ENCODE results near the gene AP3D1.

DNA sequence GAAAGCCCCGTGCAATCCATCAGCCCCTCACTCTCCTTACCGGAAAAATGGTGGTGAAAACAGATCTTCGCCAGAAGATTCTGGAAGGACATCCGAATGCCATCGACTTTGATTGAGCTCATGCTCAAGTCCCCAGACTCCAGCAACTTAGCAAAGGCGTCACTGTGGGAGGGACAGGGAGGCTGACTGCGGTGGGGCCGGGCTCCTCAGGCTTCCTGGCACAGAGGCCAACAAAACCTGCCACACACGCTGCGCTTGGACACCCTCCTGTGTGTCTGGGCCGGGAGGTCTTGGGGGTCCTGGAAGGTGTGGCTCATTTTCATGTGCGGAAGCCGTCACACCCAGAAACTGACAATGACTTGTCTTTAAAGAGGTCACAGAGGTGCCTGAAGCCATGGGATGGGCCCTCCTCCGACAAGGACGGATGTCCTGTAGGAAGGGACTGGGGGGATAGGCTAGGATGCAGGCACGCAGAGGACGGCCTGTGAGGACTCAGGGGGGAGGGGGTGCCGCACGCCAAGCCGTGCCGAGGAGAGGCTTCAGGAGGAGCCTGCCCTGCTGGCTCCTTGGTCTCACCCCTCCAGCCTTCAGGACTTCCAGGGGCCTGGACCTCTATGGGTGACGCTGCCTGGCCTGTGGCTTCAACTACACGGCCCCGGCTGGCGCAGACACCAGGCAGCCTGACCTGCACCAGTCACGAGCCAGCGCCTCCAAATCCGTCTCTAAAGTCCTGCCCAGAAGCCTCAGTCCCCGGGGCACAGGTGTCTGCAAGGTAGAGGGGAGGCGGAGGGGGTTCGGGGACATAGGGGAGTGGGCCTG, 42.1 kb downstream of the AP3D1 start:
- no peak for TF ChIP-seq RXRA (IDR thresholded peaks at IDR 0.05)
- TF ChIP-seq, protein P1, sequence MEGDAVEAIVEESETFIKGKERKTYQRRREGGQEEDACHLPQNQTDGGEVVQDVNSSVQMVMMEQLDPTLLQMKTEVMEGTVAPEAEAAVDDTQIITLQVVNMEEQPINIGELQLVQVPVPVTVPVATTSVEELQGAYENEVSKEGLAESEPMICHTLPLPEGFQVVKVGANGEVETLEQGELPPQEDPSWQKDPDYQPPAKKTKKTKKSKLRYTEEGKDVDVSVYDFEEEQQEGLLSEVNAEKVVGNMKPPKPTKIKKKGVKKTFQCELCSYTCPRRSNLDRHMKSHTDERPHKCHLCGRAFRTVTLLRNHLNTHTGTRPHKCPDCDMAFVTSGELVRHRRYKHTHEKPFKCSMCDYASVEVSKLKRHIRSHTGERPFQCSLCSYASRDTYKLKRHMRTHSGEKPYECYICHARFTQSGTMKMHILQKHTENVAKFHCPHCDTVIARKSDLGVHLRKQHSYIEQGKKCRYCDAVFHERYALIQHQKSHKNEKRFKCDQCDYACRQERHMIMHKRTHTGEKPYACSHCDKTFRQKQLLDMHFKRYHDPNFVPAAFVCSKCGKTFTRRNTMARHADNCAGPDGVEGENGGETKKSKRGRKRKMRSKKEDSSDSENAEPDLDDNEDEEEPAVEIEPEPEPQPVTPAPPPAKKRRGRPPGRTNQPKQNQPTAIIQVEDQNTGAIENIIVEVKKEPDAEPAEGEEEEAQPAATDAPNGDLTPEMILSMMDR (IDR thresholded peaks at IDR 0.05; ENCODE audit: low read depth, low read length, missing input control), result no peak
- TF ChIP-seq, protein P2, sequence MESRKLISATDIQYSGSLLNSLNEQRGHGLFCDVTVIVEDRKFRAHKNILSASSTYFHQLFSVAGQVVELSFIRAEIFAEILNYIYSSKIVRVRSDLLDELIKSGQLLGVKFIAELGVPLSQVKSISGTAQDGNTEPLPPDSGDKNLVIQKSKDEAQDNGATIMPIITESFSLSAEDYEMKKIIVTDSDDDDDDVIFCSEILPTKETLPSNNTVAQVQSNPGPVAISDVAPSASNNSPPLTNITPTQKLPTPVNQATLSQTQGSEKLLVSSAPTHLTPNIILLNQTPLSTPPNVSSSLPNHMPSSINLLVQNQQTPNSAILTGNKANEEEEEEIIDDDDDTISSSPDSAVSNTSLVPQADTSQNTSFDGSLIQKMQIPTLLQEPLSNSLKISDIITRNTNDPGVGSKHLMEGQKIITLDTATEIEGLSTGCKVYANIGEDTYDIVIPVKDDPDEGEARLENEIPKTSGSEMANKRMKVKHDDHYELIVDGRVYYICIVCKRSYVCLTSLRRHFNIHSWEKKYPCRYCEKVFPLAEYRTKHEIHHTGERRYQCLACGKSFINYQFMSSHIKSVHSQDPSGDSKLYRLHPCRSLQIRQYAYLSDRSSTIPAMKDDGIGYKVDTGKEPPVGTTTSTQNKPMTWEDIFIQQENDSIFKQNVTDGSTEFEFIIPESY (IDR thresholded peaks at IDR 0.05), result no peak
- no peak for TF ChIP-seq GABPA (IDR thresholded peaks at IDR 0.05 in 1 of 2, conservative IDR thresholded peaks at IDR 0.05 in 1 of 2)
- no peak for TF ChIP-seq FOXA2 (IDR thresholded peaks at IDR 0.05)
- no peak for TF ChIP-seq TAF1 (conservative IDR thresholded peaks at IDR 0.05)
- TF ChIP-seq YY1 (IDR thresholded peaks at IDR 0.05), result no peak
- no peak for TF ChIP-seq JUND (IDR thresholded peaks at IDR 0.05)
- TF ChIP-seq, protein P3, sequence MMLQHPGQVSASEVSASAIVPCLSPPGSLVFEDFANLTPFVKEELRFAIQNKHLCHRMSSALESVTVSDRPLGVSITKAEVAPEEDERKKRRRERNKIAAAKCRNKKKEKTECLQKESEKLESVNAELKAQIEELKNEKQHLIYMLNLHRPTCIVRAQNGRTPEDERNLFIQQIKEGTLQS (IDR thresholded peaks at IDR 0.05), result no peak
- TF ChIP-seq, protein P4, sequence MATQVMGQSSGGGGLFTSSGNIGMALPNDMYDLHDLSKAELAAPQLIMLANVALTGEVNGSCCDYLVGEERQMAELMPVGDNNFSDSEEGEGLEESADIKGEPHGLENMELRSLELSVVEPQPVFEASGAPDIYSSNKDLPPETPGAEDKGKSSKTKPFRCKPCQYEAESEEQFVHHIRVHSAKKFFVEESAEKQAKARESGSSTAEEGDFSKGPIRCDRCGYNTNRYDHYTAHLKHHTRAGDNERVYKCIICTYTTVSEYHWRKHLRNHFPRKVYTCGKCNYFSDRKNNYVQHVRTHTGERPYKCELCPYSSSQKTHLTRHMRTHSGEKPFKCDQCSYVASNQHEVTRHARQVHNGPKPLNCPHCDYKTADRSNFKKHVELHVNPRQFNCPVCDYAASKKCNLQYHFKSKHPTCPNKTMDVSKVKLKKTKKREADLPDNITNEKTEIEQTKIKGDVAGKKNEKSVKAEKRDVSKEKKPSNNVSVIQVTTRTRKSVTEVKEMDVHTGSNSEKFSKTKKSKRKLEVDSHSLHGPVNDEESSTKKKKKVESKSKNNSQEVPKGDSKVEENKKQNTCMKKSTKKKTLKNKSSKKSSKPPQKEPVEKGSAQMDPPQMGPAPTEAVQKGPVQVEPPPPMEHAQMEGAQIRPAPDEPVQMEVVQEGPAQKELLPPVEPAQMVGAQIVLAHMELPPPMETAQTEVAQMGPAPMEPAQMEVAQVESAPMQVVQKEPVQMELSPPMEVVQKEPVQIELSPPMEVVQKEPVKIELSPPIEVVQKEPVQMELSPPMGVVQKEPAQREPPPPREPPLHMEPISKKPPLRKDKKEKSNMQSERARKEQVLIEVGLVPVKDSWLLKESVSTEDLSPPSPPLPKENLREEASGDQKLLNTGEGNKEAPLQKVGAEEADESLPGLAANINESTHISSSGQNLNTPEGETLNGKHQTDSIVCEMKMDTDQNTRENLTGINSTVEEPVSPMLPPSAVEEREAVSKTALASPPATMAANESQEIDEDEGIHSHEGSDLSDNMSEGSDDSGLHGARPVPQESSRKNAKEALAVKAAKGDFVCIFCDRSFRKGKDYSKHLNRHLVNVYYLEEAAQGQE (IDR thresholded peaks at IDR 0.05), result no peak
- TF ChIP-seq, protein P5, sequence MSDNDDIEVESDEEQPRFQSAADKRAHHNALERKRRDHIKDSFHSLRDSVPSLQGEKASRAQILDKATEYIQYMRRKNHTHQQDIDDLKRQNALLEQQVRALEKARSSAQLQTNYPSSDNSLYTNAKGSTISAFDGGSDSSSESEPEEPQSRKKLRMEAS (IDR thresholded peaks at IDR 0.05), result no peak
- no peak for TF ChIP-seq HNF4A (conservative IDR thresholded peaks at IDR 0.05)
- no peak for TF ChIP-seq EGR1 (IDR thresholded peaks at IDR 0.05; ENCODE audit: low read depth in 2 of 2)
